Measurements from ENCODE around the gene STK4.
A peak's percentile ranks its signal among the peaks of the same experiment; 100 is the strongest.

The STK4 gene

GRCh38 chr20:44967207-44967807, 995 bp downstream of the STK4 start:
- TF ChIP-seq POLR2AphosphoS5 (IDR thresholded peaks at IDR 0.05; ENCODE audit: low read depth, low read length) (no peak), POLR2A (IDR thresholded peaks at IDR 0.05; ENCODE audit: low read depth, low read length) (peak; percentile 47; the same call in 1 of the 2 replicates)
- no peak for DNase-seq (ENCODE audit: insufficient read length)
- FAIRE-seq, result peak; percentile 36

- FAIRE-seq, result no peak
- DNase-seq (ENCODE audit: insufficient read length), result no peak
- no peak for TF ChIP-seq POLR2AphosphoS5 (IDR thresholded peaks at IDR 0.05; ENCODE audit: low read depth, low read length)
- TF ChIP-seq TAF1 (IDR thresholded peaks at IDR 0.05; ENCODE audit: borderline replicate concordance, low read depth, low read length), result no peak
- TF ChIP-seq POLR2A (IDR thresholded peaks at IDR 0.05; ENCODE audit: low read depth, low read length), result no peak
Observed at GRCh38 chr20:44969300-44969894, 3.1 kb downstream of the STK4 start.

GRCh38 chr20:44970243-44970757, 4.0 kb downstream of the STK4 start:
- FAIRE-seq, result no peak
- DNase-seq (ENCODE audit: insufficient read length), result no peak
- no peak for TF ChIP-seq POLR2AphosphoS5 (IDR thresholded peaks at IDR 0.05; ENCODE audit: low read depth, low read length)
- TF ChIP-seq POLR2A (IDR thresholded peaks at IDR 0.05; ENCODE audit: low read depth, low read length), result no peak
- TF ChIP-seq TAF1 (IDR thresholded peaks at IDR 0.05; ENCODE audit: borderline replicate concordance, low read depth, low read length), result no peak

GRCh38 chr20:44973053-44973452, 6.7 kb downstream of the STK4 start:
- DNase-seq (ENCODE audit: insufficient read length) (no peak), FAIRE-seq (no peak)
- TF ChIP-seq TAF1 (IDR thresholded peaks at IDR 0.05; ENCODE audit: borderline replicate concordance, low read depth, low read length) (no peak), POLR2AphosphoS5 (IDR thresholded peaks at IDR 0.05; ENCODE audit: low read depth, low read length) (no peak), POLR2A (IDR thresholded peaks at IDR 0.05; ENCODE audit: low read depth, low read length) (no peak)

GRCh38 chr20:44976698-44977097, 10.4 kb downstream of the STK4 start:
- TF ChIP-seq POLR2A (IDR thresholded peaks at IDR 0.05; ENCODE audit: low read depth, low read length), result peak; percentile 51; the same call in 1 of the 2 replicates
- TF ChIP-seq TAF1 (IDR thresholded peaks at IDR 0.05; ENCODE audit: borderline replicate concordance, low read depth, low read length), result no peak
- peak; percentile 76; the same call in 1 of the 2 replicates for TF ChIP-seq POLR2AphosphoS5 (IDR thresholded peaks at IDR 0.05; ENCODE audit: low read depth, low read length)
- DNase-seq (ENCODE audit: insufficient read length), result no peak
- FAIRE-seq, result no peak

GRCh38 chr20:44979090-44979621, 12.8 kb downstream of the STK4 start:
- peak; percentile 84 for FAIRE-seq
- TF ChIP-seq POLR2A (IDR thresholded peaks at IDR 0.05; ENCODE audit: low read depth, low read length) (no peak), TAF1 (IDR thresholded peaks at IDR 0.05; ENCODE audit: borderline replicate concordance, low read depth, low read length) (no peak), POLR2AphosphoS5 (IDR thresholded peaks at IDR 0.05; ENCODE audit: low read depth, low read length) (no peak)
- DNase-seq (ENCODE audit: insufficient read length), result no peak

GRCh38 chr20:44981736-44982406, 15.6 kb downstream of the STK4 start:
- DNase-seq (ENCODE audit: insufficient read length) (no peak), FAIRE-seq (no peak)
- TF ChIP-seq POLR2A (IDR thresholded peaks at IDR 0.05; ENCODE audit: low read depth, low read length) (no peak), POLR2AphosphoS5 (IDR thresholded peaks at IDR 0.05; ENCODE audit: low read depth, low read length) (no peak), TAF1 (IDR thresholded peaks at IDR 0.05; ENCODE audit: borderline replicate concordance, low read depth, low read length) (no peak)

GRCh38 chr20:44983093-44983674, 16.9 kb downstream of the STK4 start:
- FAIRE-seq, result peak; percentile 36
- DNase-seq (ENCODE audit: insufficient read length), result no peak
- TF ChIP-seq POLR2A (IDR thresholded peaks at IDR 0.05; ENCODE audit: low read depth, low read length), result no peak
- no peak for TF ChIP-seq POLR2AphosphoS5 (IDR thresholded peaks at IDR 0.05; ENCODE audit: low read depth, low read length)
- TF ChIP-seq TAF1 (IDR thresholded peaks at IDR 0.05; ENCODE audit: borderline replicate concordance, low read depth, low read length), result no peak

GRCh38 chr20:44988631-44989171, 22.4 kb downstream of the STK4 start:
- DNase-seq (ENCODE audit: insufficient read length) (no peak), FAIRE-seq (no peak)
- TF ChIP-seq TAF1 (IDR thresholded peaks at IDR 0.05; ENCODE audit: borderline replicate concordance, low read depth, low read length) (no peak), POLR2A (IDR thresholded peaks at IDR 0.05; ENCODE audit: low read depth, low read length) (no peak), POLR2AphosphoS5 (IDR thresholded peaks at IDR 0.05; ENCODE audit: low read depth, low read length) (no peak)

- TF ChIP-seq TAF1 (IDR thresholded peaks at IDR 0.05; ENCODE audit: borderline replicate concordance, low read depth, low read length), result no peak
- no peak for TF ChIP-seq POLR2A (IDR thresholded peaks at IDR 0.05; ENCODE audit: low read depth, low read length)
- no peak for TF ChIP-seq POLR2AphosphoS5 (IDR thresholded peaks at IDR 0.05; ENCODE audit: low read depth, low read length)
- no peak for FAIRE-seq
- no peak for DNase-seq (ENCODE audit: insufficient read length)
Observed at GRCh38 chr20:44990425-44990824, 24.1 kb downstream of the STK4 start.

- TF ChIP-seq TAF1 (IDR thresholded peaks at IDR 0.05; ENCODE audit: borderline replicate concordance, low read depth, low read length) (no peak), POLR2AphosphoS5 (IDR thresholded peaks at IDR 0.05; ENCODE audit: low read depth, low read length) (no peak), POLR2A (IDR thresholded peaks at IDR 0.05; ENCODE audit: low read depth, low read length) (no peak)
- FAIRE-seq, result no peak
- no peak for DNase-seq (ENCODE audit: insufficient read length)
Observed at GRCh38 chr20:44990957-44991356, 24.6 kb downstream of the STK4 start.
